Subcutaneous adipose tissue (tissue), 4 donors: ENCODE results near the gene SUDS3. TPM values are rescaled to one million over a fixed set of nuclear protein-coding genes. Genes with fewer than 3 reads are reported as not detected.

Experiments used
- CTCF ChIP-seq: fragments of 450-650 bp; IDR thresholded peaks from one replicate; pipeline ENCODE4 v1.5.1; 2016; ENCODE audit warnings: low read depth, mild to moderate bottlenecking, control low read depth, antibody characterized with exemption, moderate library complexity
- total RNA-seq, 4 donors: library from RNA; depleted of rRNA; stranded (reverse); fragments of >200 nt; gene quantifications; one replicate each; pipeline ENCODE4 v1.1.0, GENCODE V29; 2016

Gene SUDS3
- total RNA-seq, 4 donors from 2014 or later: 23.6 to 46.0 (median 38.3) TPM

- no peak for TF ChIP-seq CTCF
These were observed 1.0 kb upstream of the SUDS3 start for GRCh38 chr12:118375348-118375747.

DNA sequence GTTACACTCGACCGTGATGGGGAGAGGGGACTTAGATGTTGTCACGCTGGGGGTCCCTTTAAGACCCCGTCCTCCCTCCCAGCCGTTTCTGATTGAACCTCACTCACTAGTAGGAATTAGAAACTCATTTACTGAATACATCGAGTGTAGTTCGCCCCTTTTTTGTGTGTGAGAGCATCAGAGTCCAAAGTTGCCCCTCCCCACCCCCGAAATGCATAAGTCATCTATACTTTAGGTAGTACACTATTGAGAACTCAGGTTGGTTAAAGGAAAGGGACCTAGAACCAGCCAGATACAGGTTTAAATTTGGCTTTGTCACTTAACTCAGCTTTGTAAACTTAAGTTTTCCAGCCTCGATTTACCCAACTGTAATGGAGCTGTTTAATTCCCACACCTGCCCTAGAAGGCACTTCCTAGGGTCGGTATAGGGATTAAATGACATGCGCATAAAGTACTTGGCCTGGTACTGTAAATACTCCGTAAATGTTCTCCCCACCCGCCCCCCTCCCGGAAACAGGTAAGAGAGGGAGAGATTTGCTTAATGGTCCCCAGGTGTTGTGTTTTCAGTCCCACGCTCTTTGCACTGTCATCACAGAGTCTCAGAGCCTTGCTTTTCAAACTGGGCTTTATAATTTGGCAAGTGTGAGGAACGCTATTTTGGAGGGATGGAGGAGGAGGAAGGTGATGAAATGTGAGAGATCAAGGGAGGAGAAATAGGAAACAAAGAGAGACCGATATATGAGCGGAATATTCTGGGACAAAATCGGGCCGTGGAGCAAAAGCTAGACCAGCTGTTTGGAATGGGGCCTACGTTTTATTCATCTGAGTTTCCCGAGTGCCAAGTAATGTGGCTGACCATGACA is 897 bp downstream of the SUDS3 start:
- no peak for TF ChIP-seq CTCF

DNA sequence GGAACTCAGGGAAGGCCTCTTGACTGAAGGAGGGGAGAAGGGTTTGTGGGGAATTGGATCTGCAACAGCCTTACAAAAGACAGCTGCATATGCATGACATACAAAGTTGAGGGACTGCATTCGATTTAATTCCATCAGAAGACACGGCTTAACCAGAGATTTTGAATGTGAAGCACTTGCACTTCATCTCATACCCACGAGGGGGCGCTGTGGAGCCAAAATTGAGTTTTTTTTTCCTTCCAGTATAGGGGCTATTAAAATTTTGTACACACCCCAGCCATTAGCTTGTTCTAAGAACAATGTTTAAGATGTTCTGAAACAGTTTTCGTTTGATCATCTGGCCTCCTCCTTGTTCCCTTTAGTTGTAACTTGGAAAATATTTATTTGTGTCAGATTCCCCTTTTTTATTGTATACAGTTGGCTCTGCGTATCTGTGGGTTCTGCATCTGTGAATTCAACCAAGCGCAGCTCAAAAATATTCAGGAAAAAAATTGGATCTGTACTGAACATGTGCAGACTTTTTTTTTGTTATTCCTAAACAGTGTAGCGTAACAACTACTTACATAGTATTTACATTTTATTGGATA is 1.6 kb downstream of the SUDS3 start:
- TF ChIP-seq CTCF: no peak

DNA sequence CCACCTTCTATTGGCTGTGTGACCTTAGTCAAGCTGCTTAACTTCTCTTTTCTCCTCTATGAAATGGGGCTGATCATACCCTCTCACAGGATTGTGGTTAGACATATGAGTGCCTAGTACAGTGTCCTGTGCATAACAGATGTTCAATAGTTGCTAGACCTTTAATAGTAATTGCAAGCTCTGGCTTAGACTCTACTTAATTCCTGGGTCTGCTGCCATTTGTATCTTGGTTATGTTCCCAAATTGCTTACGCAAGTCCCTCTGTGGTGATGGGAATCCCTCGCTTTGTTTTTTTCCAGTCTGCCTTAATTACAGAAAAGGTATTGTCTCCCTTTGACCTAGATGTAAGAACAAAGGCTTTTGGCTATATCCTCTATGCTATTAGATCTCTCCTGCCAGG is 15.1 kb downstream of the SUDS3 start:
- TF ChIP-seq CTCF: no peak

DNA sequence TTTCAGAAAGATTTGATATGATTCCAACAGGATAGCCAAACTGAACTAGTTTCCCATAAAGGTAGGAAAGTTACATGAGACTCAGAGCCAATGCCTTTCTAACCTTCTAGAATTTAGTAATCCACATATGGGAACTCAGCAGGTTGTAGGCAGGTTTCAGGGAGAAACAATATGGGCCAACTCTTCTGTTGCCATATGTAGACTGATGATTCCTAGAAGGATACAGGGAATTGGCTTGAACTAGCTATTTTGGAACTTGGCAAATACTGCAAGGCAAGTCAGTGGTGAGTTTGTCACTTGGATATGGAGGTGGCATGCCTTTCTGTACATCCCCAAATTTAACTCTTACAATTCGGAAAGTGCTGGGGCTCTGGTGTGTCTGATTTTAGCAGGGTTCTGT is 15.5 kb downstream of the SUDS3 start:
- TF ChIP-seq CTCF: no peak

DNA sequence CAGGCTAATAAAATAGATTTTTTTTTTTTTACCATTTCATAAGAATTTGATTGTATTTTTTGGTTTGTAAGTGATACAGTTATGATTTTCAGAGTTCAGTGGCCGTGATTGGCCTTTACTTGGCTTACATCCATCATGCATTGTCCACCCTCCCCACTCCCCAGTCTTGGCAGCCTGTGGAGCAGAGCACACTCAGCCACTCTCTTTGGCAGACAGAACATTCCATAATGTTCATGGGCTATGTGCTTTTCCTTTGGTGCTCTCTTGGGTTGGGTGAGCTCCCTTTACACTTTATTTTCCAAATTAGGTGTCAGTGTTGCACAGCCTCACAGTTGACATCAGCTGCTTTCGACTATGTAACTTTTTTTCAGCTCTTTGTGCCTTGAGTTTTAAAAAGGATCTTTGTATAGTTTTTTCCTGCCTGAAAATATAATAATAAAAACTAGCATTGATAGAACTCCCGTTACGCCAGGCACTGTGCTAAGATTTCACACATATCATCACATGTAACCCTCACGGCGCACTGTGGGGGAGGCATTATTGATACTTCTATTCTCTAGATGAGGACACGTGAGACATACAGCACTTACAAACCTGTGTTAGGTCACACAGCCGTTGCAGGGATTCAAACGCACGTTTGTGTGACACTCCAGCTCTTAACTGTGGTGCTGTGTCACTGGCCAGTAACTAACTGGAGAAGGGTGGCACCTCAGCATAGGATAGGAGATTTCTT is 21.5 kb downstream of the SUDS3 start:
- no peak for TF ChIP-seq CTCF

- TF ChIP-seq CTCF: no peak
These were observed 22.2 kb downstream of the SUDS3 start for GRCh38 chr12:118398524-118398923.
